NCI-H1092 treated with DMSO at 0.1 percent for 48 hours (cell line): ENCODE data around the gene DUSP22.

Experiments used
- DNase-seq: peaks from one replicate; lab custom pipeline; 2025; lab: John Stamatoyannopoulos, UW

The DUSP22 gene

GRCh38 chr6:352896-353470 is 60.7 kb downstream of the DUSP22 start:
- DNase-seq, result no peak

GRCh38 chr6:353642-354614 is 61.6 kb downstream of the DUSP22 start:
- DNase-seq, result no peak

GRCh38 chr6:354631-355280 is 62.5 kb downstream of the DUSP22 start:
- DNase-seq, result no peak

GRCh38 chr6:355373-356208 is 63.3 kb downstream of the DUSP22 start:
- no peak for DNase-seq

GRCh38 chr6:356828-357251 is 64.6 kb downstream of the DUSP22 start:
- no peak for DNase-seq

GRCh38 chr6:357261-357790 is 65.0 kb downstream of the DUSP22 start:
- no peak for DNase-seq

GRCh38 chr6:357791-358341 is 65.6 kb downstream of the DUSP22 start:
- no peak for DNase-seq

- no peak for DNase-seq
Measured at GRCh38 chr6:358432-358831, 66.1 kb downstream of the DUSP22 start.

- DNase-seq, result no peak
Measured at GRCh38 chr6:358847-359246, 66.6 kb downstream of the DUSP22 start.

GRCh38 chr6:359261-360035 is 67.2 kb downstream of the DUSP22 start:
- DNase-seq, result no peak

- DNase-seq, result no peak
Measured at GRCh38 chr6:360349-360748, 68.1 kb downstream of the DUSP22 start.

GRCh38 chr6:360764-361373 is 68.6 kb downstream of the DUSP22 start:
- no peak for DNase-seq

- no peak for DNase-seq
Measured at GRCh38 chr6:361411-362132, 69.3 kb downstream of the DUSP22 start.

- DNase-seq, result no peak
Measured at GRCh38 chr6:362231-362923, 70.1 kb downstream of the DUSP22 start.

- DNase-seq, result no peak
Measured at GRCh38 chr6:362924-363249, 70.6 kb downstream of the DUSP22 start.

- no peak for DNase-seq
Measured at GRCh38 chr6:363291-363690, 71.0 kb downstream of the DUSP22 start.

- DNase-seq, result no peak
Measured at GRCh38 chr6:363909-364308, 71.6 kb downstream of the DUSP22 start.

GRCh38 chr6:364609-365540 is 72.6 kb downstream of the DUSP22 start:
- DNase-seq, result no peak
